Panc1 (cell line): ENCODE measurements around the gene TIAM2. TPM values are rescaled to one million over a fixed set of nuclear protein-coding genes. Genes with fewer than 3 reads are reported as not detected.
A peak's percentile ranks its signal among the peaks of the same experiment; 100 is the strongest.

Experiments used
- ATAC-seq: fragments of 200-7000 bp; cut with Tn5 transposase; 2 replicates; pipeline ENCODE4 v1.9.1; 2020; ENCODE audit warnings: mild to moderate bottlenecking, moderate library complexity
- BruUV-seq: library from RNA; stranded (reverse); fragments of 400-500 nt; replicated peaks from 2 replicates; lab custom pipeline; 2021; lab: Mats Ljungman, UMichigan
- CTCF ChIA-PET: fragments of 300-600 bp; sonication (Branson Sonifier 250); formaldehyde crosslinking; loops from one replicate; lab custom pipeline; 2022; ENCODE audit warnings: antibody characterized with exemption; lab: Charles Lee
- POLR2A ChIA-PET: fragments of 300-600 bp; sonication (Branson Sonifier 250); formaldehyde crosslinking; loops from one replicate; lab custom pipeline; 2022; ENCODE audit warnings: antibody characterized with exemption; lab: Charles Lee
- DNase-seq: peaks from one replicate; pipeline ENCODE4 v3.0.0-alpha.2; 2010; ENCODE audit warnings: low read depth, low spot score
- H3K27ac ChIP-seq: 2 replicates; pipeline ENCODE4 v1.5.1; 2011; ENCODE audit warnings: mild to moderate bottlenecking, low read length, inconsistent platforms
- H3K27me3 ChIP-seq: fragments of 200-500 bp; sonication (Bioruptor generic); 2 replicates; pipeline ENCODE4 v1.6.0; 2014; ENCODE audit warnings: low read length, inconsistent platforms; ENCODE audit not compliant: control insufficient read depth, insufficient read depth
- H3K36me3 ChIP-seq: fragments of 200-500 bp; sonication (Bioruptor generic); 2 replicates; pipeline ENCODE4 v1.5.1; 2014; ENCODE audit warnings: inconsistent platforms, mild to moderate bottlenecking, low read length, moderate library complexity; ENCODE audit not compliant: control insufficient read depth, insufficient read depth
- H3K4me1 ChIP-seq: 2 replicates; pipeline ENCODE4 v1.5.1; 2011; ENCODE audit warnings: inconsistent platforms, mild to moderate bottlenecking, low read length, moderate library complexity; ENCODE audit not compliant: control insufficient read depth, insufficient read depth
- H3K4me3 ChIP-seq, 2 experiments: 2 replicates each; pipeline ENCODE4 v1.5.1; 2011 to 2012; ENCODE audit warnings: low read depth in 2 of 2, low read length in 2 of 2, mild to moderate bottlenecking in 2 of 2, inconsistent platforms in 1 of 2, moderate library complexity in 1 of 2
- H3K9me3 ChIP-seq: fragments of 200-500 bp; sonication (Bioruptor generic); 2 replicates; pipeline ENCODE4 v1.5.1; 2014; ENCODE audit warnings: low read depth, mild to moderate bottlenecking, inconsistent platforms, low read length, moderate library complexity; ENCODE audit not compliant: control insufficient read depth, insufficient read depth
- POLR2AphosphoS5 ChIP-seq: IDR thresholded peaks from 2 replicates; pipeline ENCODE4 v1.6.1; 2012; ENCODE audit warnings: mild to moderate bottlenecking, low read depth, low read length, moderate library complexity
- SIN3A ChIP-seq: IDR thresholded peaks from 2 replicates; pipeline ENCODE4 v1.6.1; 2012; ENCODE audit warnings: low read depth, mild to moderate bottlenecking, low read length, moderate library complexity, borderline replicate concordance; ENCODE audit not compliant: insufficient read depth
- TCF7L2 ChIP-seq: IDR thresholded peaks from 2 replicates; pipeline ENCODE4 v1.6.1; 2011; ENCODE audit warnings: mild to moderate bottlenecking, low read depth, low read length, inconsistent platforms
- in situ Hi-C: cut with HindIII; loops from 2 replicates; pipeline ENCODE4 v1.10.0; 2016; ENCODE audit warnings: low sequenced_read_pairs, low pct_unique_long_range_greater_than_20kb
- intact Hi-C: fragments of 100-400 bp; cut with micrococcal nuclease; formaldehyde crosslinking; loops from one replicate; pipeline ENCODE4 v1.10.0; 2022; ENCODE audit not compliant: unreplicated experiment
- total RNA-seq: library from RNA; stranded (reverse); gene quantifications from one replicate; pipeline ENCODE4 v1.2.1, GENCODE V29; 2021; ENCODE audit not compliant: unreplicated experiment
- TF ChIP-seq, protein P1 (sequence below), 2 experiments: IDR thresholded peaks; 2 replicates each; pipeline ENCODE4 v1.6.1; 2011 to 2012; ENCODE audit warnings: low read depth in 2 of 2, control low read depth in 1 of 2, low read length in 1 of 2, mild to moderate bottlenecking in 1 of 2, moderate library complexity in 1 of 2; ENCODE audit not compliant: insufficient read depth in 1 of 2
- TF ChIP-seq, protein P2 (sequence below): fragments of 450-650 bp; IDR thresholded peaks from 2 replicates; pipeline ENCODE4 v1.5.1; 2017; ENCODE audit warnings: mild to moderate bottlenecking

TIAM2 gene
- total RNA-seq, 1 experiment from 2014 or later, result 14.9 TPM

DNA sequence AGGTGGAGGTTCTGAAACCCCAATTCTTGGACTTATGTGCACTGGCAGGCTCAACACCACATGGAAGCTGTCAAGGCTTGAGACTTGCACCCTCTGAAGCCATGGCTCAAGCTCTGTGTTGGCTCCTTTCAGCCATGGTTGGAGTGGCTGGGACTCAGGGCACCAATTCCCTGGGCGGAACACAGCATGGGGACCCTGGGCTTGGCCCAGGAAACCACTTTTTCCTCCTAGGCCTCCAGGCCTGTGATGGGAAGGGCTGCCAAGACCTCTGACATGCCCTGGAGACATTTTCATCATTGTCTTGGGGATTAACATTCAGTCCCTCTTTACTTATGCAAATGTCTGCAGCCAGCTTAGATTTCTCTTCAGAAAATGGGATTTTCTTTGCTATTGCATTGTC, 242.5 kb downstream of the TIAM2 start:
- Histone ChIP-seq H3K27ac (no peak overlapping the region; the same call in 1 of the 2 replicates), H3K4me1 (no peaks in the 10 kb centered on the region), H3K4me3 (no peak overlapping the region), H3K9me3 (no peaks in the 10 kb centered on the region), H3K27me3 (no peaks in the 10 kb centered on the region), H3K36me3 (no peaks in the 10 kb centered on the region)
- in situ Hi-C loops, result no loop called here
- CTCF ChIA-PET, result no interaction called here
- no peak for DNase-seq
- TF ChIP-seq, protein P1, sequence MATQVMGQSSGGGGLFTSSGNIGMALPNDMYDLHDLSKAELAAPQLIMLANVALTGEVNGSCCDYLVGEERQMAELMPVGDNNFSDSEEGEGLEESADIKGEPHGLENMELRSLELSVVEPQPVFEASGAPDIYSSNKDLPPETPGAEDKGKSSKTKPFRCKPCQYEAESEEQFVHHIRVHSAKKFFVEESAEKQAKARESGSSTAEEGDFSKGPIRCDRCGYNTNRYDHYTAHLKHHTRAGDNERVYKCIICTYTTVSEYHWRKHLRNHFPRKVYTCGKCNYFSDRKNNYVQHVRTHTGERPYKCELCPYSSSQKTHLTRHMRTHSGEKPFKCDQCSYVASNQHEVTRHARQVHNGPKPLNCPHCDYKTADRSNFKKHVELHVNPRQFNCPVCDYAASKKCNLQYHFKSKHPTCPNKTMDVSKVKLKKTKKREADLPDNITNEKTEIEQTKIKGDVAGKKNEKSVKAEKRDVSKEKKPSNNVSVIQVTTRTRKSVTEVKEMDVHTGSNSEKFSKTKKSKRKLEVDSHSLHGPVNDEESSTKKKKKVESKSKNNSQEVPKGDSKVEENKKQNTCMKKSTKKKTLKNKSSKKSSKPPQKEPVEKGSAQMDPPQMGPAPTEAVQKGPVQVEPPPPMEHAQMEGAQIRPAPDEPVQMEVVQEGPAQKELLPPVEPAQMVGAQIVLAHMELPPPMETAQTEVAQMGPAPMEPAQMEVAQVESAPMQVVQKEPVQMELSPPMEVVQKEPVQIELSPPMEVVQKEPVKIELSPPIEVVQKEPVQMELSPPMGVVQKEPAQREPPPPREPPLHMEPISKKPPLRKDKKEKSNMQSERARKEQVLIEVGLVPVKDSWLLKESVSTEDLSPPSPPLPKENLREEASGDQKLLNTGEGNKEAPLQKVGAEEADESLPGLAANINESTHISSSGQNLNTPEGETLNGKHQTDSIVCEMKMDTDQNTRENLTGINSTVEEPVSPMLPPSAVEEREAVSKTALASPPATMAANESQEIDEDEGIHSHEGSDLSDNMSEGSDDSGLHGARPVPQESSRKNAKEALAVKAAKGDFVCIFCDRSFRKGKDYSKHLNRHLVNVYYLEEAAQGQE (IDR thresholded peaks at IDR 0.05; ENCODE audit: insufficient read depth in 1 of 2, low read depth in 2 of 2, low read length in 1 of 2), result no peak
- TF ChIP-seq, protein P2, sequence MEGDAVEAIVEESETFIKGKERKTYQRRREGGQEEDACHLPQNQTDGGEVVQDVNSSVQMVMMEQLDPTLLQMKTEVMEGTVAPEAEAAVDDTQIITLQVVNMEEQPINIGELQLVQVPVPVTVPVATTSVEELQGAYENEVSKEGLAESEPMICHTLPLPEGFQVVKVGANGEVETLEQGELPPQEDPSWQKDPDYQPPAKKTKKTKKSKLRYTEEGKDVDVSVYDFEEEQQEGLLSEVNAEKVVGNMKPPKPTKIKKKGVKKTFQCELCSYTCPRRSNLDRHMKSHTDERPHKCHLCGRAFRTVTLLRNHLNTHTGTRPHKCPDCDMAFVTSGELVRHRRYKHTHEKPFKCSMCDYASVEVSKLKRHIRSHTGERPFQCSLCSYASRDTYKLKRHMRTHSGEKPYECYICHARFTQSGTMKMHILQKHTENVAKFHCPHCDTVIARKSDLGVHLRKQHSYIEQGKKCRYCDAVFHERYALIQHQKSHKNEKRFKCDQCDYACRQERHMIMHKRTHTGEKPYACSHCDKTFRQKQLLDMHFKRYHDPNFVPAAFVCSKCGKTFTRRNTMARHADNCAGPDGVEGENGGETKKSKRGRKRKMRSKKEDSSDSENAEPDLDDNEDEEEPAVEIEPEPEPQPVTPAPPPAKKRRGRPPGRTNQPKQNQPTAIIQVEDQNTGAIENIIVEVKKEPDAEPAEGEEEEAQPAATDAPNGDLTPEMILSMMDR, result no peak
- TF ChIP-seq TCF7L2 (no peak), POLR2AphosphoS5 (no peak), SIN3A (no peak)
- BruUV-seq, result no TSS peak
- intact Hi-C loops, result no loop called here
- POLR2A ChIA-PET, result interaction anchor here (0.6 kb wide), 1 partner anchor 227 kb away, joined by 10 read pairs; no protein-coding TSS in a partner anchor
- no peak for ATAC-seq

DNA sequence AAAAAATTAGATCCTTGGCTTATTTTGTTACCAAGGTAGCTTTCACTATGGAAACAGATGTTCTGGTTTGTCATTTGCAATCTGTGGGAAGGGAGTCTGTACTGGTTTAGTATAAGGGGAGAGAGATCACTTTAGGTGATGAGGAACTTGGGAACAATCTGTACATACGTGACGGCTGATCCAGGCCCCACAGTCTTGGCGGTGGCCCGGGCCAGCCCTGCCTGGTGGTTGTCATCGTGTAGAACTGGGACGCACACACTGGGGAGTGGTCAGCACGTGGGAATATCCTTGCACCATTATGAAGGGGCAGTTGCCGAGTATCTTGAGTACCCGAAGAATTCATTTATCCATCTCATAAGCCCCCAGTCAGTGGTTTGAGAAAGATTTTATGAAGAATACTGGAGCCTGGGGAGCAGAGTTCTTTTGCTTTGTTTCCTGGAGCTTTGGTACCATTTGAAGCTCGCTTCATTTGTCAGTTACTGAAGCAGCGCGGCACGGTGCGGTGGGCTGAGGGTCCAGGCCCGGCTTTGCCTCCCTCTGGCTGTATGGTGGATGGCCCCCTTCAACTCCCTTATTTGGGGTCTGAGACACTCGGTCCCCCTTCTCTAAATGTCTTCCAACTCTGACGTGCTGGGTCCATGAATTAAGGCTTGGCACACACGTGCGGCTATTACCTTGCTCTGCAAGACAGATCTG, 245.9 kb downstream of the TIAM2 start:
- intact Hi-C loops (no loop called here), in situ Hi-C loops (no loop called here)
- Histone ChIP-seq H3K27me3 (no peaks in the 10 kb centered on the region), H3K36me3 (no peaks in the 10 kb centered on the region; the same call in none of the 2 replicates), H3K27ac (peak overlapping the region; percentile 55), H3K9me3 (no peaks in the 10 kb centered on the region), H3K4me1 (no peaks in the 10 kb centered on the region), H3K4me3 (no peak overlapping the region)
- DNase-seq, result no peak
- no peak for TF ChIP-seq POLR2AphosphoS5
- ATAC-seq, result no peak
- POLR2A ChIA-PET, result no interaction called here
- CTCF ChIA-PET, result no interaction called here
- no TSS peak for BruUV-seq

DNA sequence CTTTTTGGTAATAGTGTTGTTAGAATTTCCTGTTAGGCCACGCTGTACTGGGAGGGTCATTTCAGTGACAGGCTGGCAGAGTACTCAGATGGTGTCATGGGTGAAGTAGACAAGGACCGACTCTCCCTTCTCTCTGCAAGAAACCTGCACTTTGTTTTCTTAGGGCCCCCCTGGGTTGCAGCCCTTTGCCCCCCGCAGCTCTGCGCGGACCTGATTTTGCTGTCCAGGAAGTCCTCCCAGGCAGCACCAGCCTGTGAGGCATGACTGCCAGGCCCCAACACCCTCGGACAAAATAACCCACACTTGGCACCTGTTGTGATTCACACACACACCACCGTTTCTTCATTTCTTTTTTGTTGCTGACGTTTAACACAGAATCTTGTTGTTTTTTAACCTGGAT, 246.9 kb downstream of the TIAM2 start:
- ATAC-seq, result no peak
- no peaks in the 10 kb centered on the region for H3K27me3 ChIP-seq
- H3K9me3 ChIP-seq, result no peaks in the 10 kb centered on the region
- BruUV-seq, result no TSS peak
- CTCF ChIA-PET, result no interaction called here
- intact Hi-C loops (no loop called here), in situ Hi-C loops (no loop called here)
- H3K4me3 ChIP-seq, result no peak overlapping the region
- POLR2A ChIA-PET, result no interaction called here
- no peak for TF ChIP-seq TCF7L2
- no peak for TF ChIP-seq SIN3A
- TF ChIP-seq, protein P2, result no peak
- TF ChIP-seq, protein P1 (IDR thresholded peaks at IDR 0.05; ENCODE audit: insufficient read depth in 1 of 2, low read depth in 2 of 2, low read length in 1 of 2), result no peak
- TF ChIP-seq POLR2AphosphoS5, result no peak
- H3K27ac ChIP-seq, result peak overlapping the region; percentile 55
- no peaks in the 10 kb centered on the region; the same call in none of the 2 replicates for H3K36me3 ChIP-seq
- no peaks in the 10 kb centered on the region for H3K4me1 ChIP-seq
- no peak for DNase-seq
